GM19025 (cell line): ENCODE measurements around the gene POLL.
"Not testable (repeated sequence)": the region's sequence is repeated elsewhere in the genome, so short reads cannot be mapped to it uniquely, and the experiment has no call there.

Source experiments
- ATAC-seq: cut with Tn5 transposase; IDR thresholded peaks from one replicate; pipeline ENCODE4 v1.9.1; 2021; ENCODE audit warnings: mild to moderate bottlenecking, low read depth, moderate library complexity; ENCODE audit not compliant: unreplicated experiment

Gene POLL

GRCh38 chr10:101612086-101612485, 24.0 kb upstream of the POLL start:
- ATAC-seq, result no peak

DNA sequence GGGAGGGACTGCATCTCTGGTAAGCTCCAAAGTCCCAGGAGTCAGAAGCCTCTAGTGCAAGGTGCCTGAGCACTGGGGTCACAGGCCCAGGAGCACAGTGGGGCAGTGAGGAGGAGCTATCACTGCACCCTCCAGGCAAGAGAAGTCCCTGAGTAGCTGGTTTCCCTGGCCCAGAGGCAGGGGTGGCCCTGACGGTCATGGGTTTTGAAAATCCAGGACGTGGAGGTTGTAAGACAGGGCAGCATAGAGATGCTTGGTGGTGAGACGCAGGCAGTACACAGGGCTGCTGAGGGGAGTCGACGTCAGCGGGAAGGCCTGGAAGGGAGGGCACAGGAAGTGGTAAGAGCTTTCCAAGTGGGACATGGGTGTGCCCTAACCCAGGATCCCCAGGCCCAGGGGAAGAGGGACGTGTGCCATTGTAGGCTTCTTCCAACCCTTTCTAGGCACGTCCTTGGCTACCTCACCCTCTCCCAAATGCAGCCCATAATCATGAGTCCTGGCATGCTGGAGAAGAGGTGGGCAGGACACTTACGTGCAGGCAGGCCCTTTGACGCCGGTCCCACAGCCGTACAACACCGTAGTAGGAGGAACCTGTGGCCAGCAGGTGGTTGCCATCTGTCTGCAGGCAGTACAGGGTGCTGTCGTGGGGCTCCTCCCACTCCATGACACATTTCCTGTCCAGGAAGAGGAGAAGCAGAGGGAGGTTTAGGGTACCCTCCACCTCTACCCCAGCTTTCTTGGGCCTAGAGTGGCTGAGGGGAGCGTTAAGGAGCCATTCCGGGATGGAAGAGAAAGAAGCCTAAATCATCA, 23.2 kb upstream of the POLL start:
- no peak for ATAC-seq

DNA sequence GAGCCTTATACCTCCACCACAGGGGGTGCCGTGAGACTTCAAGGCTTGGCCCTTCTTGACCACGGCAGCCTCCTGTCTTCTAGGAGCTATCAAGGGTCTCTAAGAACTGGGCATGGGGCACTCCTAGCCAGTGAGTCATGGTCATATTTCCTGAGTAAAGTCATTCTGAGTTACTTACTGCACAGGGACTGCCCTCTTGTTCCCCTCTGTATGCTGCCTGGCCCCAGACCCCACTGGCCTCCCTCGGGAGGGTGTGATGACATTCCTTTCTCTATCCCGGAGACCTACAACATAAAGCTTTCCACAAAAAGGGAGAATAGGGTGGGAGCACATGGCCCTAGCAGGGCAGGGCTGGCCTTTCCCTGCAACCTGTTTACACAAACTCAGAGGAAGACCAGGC, 21.4 kb upstream of the POLL start:
- ATAC-seq, result no peak

GRCh38 chr10:101607124-101607523, 19.1 kb upstream of the POLL start:
- ATAC-seq, result no peak

GRCh38 chr10:101602761-101603398, 14.8 kb upstream of the POLL start:
- no peak for ATAC-seq

- no peak for ATAC-seq
These were observed 13.5 kb upstream of the POLL start for GRCh38 chr10:101601541-101601940.

DNA sequence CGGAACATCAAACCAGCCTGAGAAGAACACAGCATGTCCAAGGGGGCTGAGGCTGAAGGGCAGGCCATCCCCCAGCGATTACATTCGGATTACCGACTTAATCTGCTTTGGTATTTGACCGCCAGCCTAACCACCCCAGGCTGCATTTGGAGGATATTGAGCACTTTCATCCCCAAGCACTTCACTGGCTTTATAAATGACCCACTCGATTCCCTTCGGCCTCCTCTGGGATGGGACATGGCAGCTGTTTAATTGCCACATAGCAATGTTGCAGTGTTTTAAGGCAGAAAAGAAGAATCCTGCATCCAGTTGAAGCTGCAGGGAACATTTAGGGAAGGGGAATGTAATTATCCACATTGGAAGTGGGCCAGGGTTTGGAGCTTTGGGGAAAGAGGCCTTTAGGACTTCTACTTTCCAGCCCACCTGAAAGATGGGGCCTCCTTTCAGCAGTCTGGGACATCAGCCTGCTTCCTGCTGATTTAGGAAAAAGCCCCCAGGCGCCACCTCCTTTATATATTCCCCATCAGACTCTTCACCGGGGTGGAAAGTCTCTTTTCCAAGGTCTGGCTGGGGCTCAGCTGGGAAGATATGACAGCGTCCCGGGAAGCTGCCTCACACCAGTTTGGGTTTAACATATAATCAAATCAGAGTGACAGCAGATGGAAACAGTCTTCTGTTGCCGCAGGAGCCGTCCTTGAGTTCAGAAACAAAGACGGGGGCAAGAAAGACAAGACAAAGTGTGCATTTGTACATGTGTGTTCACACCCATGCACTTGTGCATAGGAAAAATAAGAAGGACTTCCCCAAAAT, 9.2 kb upstream of the POLL start:
- ATAC-seq, result no peak

GRCh38 chr10:101595591-101596433, 7.8 kb upstream of the POLL start:
- no peak for ATAC-seq

DNA sequence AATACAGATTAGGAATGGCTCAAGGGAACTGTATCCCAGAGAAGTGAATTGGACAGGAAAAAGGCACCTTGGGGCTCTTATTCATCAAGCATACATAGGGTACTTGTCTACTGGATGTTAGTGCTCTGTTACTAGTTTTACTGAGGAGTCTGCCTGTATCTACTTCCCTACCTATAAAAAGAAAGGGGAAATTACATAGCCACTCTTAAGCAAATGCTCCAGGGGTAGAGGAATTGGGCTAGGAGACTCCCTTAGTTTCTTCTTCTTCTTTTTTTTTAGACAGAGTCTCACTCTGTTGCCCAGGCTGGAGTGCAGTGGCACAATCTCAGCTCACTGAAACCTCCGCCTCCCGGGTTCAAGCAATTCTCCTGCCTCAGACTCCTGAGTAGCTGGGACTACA, 5.3 kb upstream of the POLL start:
- ATAC-seq, result not testable (repeated sequence)

DNA sequence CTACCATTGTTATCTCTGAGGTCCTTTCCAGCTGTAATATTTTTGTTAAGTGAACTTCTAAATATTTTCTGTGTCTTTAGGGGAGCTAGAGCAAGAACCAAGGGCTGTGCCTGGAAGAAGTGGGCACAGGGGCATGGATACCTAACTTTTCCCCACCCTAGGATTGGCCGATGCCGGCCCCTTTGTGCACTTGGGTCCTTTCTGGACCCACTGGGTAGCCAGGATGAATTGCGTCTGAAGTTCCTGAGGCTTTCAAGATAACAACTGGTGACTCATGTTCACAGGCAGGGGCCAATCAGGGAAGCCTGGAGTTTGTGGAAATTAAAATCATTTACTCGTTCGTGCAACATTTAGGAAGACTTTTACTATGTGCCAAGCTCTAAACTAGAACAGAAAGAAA, 822 bp upstream of the POLL start:
- ATAC-seq, result no peak

DNA sequence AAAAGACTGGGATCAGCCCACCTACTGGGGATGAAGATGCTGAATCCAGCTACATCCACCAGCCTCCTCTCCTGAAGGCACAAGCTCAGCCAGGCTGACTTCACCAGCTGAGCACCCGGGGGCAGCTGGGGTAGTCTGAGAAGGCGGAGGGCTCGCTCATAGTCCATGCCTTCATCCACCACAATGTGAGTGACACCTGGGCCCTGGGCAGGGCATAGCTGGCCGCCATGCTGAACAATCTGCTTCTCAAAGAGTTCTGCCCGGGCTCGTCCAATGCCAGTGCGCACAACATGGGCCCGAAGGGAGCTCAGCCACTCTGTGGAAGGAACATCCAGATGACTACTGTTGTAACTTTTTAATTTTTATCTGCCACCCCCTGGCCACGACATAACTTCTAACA, 2.2 kb downstream of the POLL start:
- no peak for ATAC-seq

- ATAC-seq, result no peak
These were observed 7.3 kb downstream of the POLL start for GRCh38 chr10:101580486-101581399.

- no peak for ATAC-seq
These were observed 8.6 kb downstream of the POLL start for GRCh38 chr10:101579516-101579870.

DNA sequence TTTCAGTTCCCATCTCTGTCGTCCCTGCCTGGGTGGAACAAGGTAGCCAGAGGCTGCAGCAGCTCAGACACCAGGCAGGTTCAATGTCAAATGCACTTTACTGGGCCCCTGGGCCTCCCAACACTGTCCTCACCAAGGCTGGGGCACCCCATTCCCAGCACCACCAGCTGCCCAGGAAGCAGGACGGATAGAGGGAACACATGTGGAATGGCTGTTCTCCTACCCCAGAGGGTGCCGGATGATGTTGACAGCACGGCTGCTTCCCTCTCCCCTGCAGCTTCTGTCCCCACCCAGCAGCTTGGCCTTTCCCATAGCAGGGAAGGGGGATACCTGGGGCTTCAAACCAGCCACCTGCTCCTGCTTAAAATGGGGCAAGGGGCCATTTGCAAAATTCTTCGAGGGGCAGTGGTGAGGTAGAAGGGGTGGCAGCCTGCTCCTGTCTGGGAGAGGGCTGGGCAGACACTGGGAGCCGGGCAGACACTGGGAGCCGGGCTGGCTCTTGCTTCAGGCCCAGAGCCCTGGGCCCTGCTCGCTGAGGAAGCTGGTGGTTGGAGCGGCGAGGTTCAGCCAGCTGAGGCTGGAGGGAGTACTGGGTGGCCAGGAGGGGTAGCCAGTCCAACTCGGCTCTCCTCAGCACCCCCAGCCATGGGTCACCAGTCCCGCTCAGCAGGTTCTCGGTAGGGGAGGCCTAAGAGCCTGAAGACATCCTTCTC, 9.1 kb downstream of the POLL start:
- ATAC-seq, result no peak

DNA sequence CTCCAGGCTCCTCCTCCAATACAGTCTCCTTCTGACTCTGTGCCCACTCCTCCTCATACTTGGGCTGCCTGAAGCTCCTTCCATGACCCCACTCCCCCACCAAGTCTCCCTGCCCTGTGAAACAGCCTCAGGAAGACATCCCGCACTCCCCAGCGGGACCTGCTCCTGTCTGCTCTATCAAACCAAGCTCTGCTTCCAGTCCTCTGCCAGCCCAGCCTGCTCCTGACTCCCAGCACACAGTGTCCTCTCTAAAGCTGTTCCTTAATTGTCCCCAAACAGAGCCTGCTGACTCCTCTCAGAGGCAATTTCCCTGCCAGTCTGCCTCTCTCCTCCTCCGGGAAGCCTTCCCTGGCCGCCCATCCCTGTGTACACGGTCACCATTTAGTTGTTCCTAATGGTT, 9.9 kb downstream of the POLL start:
- no peak for ATAC-seq

GRCh38 chr10:101577121-101577871, 10.8 kb downstream of the POLL start:
- ATAC-seq, result no peak

GRCh38 chr10:101576211-101576863, 11.7 kb downstream of the POLL start:
- no peak for ATAC-seq
